ENCODE results near the gene BDNF.
"Not testable (repeated sequence)": the region's sequence is repeated elsewhere in the genome, so short reads cannot be mapped to it uniquely, and the experiment has no call there.

BDNF gene

DNA sequence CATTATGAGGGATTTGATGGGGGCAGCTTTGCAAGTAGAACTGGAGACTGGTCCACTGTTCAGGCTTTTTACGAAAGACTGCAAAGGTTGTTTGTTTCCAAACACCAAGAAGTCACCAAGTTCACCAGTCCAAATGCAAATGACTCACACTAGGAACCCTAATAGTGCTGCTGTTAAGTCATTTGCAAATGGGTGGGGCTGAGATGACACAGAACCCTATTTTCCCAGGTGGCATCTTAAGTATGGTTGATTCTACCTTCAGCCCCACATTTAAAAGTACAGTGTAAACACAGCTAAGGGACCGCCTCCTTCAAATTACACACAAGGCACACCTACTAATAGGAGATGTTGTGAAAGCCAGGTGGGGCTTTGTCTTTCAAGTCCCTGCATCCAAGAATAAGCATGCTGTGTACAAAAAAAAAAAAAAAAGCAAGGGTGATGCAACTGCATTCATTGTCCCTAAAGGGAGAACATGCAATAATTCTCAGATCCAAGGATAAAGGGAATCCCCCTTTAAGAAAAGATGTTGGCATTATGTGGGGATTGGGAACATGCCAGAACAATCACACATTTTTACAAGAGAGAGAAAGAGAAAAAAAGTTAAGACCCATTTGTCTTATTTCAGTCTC lies 27.3 kb downstream of the BDNF start:
- no peak for DNase-seq (ENCODE audit: low read depth in 2 of 3, low spot score in 1 of 3)

GRCh38 chr11:27665508-27666101 lies 34.6 kb downstream of the BDNF start:
- not testable (repeated sequence) for DNase-seq (ENCODE audit: low read depth in 2 of 3, low spot score in 1 of 3)

GRCh38 chr11:27663326-27663725 lies 36.9 kb downstream of the BDNF start:
- DNase-seq (ENCODE audit: low read depth in 2 of 3, low spot score in 1 of 3) = no peak

DNA sequence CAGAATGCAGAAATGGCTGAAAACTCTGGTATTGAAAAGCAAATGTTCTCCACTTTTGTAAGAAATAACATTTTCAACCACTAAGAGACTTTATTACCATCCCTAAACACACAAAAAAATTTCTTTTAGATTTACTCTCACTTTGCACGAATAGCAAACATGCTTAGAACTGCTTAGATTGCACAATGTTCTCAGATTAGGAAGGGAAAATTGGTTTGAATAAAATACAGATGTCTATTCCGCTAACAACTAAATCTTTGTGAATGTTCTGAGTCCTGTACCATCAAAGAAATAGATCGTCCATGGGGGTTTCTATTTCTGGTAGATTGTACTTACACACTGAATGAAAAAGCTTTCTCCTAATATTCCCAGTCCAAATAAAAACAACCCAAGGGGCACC lies 40.1 kb downstream of the BDNF start:
- DNase-seq (ENCODE audit: low read depth in 2 of 3, low spot score in 1 of 3) = no peak

GRCh38 chr11:27658535-27659236 lies 41.6 kb downstream of the BDNF start:
- no peak for DNase-seq (ENCODE audit: low read depth in 2 of 3, low spot score in 1 of 3)

DNA sequence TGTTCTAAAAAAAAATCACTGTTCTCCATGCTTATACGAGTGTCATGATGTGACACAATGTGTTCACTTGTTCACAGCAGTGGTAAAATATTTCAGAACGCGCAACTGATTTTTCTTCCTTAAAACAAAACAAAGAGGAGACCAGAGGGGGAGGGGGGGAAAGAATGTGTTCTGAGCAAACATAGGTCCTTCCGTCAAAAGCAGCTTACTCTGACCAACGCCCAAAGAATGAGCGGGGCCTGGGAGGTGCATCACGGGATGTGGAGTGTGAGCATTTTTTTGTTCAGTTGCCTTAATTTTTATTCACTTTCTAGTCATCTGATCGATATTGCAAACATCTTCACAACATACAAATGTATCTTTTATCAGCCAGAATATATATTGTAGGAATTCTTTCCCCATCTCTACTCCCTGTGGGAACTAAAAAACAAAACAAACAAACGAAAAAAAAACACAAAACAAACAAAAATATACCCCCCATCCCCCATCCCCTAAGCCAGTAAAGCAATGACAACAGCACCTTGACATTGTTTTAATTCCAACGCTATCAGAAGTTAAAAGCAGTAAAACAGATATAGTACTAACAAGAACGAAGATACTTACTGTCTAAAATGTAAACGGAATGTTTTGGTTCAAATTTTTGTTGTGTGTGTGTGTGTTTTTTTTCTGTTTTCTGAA lies 43.3 kb downstream of the BDNF start:
- no peak for DNase-seq (ENCODE audit: low read depth in 2 of 3, low spot score in 1 of 3)

DNA sequence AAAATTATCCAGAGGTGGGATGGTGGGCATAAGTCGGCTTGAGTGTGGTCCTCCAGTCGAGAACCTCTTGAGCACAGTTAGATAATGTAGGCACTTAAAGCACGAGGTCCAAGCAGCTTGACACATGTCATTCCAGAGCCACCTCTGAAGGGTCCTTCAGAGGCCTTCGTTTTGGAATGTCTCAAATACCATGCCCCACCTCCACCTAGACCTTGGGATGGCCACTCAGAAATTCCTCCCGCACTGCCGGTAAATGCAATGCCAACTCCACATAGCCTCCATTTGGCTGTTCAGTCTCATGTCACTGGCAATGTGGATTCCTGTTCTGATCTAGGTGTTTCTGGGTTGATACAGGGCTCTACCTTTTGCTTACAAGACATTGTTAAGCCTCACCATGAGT lies 43.9 kb downstream of the BDNF start:
- no peak for DNase-seq (ENCODE audit: low read depth in 2 of 3, low spot score in 1 of 3)

DNA sequence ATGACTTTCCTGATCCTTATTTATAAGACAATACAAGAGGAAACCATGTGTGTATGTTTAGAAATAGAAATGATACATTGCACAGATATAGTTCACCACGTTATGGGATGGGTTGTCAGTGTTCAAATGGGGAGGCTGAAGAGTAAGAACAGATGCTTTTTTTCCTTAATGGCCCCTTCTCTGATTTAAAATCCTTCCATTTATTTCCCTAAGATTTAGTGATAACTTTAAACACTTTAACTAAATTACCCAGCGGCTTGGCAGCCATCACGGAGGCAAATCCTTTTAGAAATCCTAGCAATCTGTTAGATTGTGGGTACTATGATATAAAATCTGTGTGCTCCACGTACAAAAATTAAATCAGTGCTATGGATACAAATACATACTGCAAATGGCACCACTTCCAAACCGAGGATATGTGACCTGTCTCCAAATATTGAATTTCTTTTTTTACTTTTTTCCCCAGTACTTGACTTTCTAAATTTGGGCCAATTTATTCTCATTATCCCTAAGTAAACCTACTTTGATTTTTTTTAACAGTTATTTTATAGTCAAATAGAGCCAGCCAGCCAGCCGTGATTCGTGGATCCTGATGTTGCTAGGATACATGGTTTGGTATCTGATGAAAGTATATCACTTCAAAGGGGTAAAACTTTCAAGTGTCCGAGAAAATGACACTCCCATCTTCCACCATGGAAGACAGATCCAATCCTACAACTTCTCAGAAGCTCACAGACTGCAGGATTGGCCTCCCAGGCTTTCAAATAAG lies 46.1 kb downstream of the BDNF start:
- no peak for DNase-seq (ENCODE audit: low read depth in 2 of 3, low spot score in 1 of 3)

GRCh38 chr11:27651711-27652110 lies 48.5 kb downstream of the BDNF start:
- no peak for DNase-seq (ENCODE audit: low read depth in 2 of 3, low spot score in 1 of 3)

DNA sequence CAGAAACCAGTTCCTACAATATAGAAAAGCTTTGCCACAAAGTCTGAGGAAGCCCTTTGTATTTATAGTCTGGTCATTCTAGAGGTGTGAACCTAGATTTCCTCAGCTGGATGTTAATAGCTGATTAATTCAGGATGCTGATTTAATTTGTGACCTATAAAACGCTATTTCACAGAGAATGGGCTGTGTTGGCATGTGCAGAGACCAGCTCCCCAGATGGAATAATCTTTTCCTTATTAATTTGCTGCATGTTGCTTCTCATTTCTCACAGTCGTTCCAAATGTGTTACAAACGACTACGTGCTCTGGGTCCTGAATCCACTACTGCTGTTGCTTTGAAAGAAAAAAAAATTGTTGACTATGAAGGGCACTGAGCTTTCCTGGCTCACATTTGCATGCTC lies 49.3 kb downstream of the BDNF start:
- no peak for DNase-seq (ENCODE audit: low read depth in 2 of 3, low spot score in 1 of 3)

DNA sequence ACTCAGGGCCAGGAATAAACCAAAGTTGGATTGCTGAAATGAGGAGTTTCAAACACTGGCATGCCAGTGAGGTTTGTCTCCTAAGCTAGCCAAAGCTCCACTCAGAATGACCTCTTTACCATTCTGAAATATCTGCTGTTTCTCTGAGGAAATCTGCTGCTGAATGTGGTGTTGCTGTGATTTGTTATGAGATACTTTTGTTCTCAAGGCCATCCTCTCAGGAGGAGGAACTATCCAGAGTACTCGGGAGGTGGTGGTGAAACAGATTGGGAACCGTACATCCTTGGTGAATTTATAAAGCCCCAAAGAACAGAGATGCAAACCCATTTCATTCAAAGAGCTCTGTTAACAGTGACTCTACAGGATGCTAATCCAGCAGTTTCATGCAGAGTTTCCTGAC lies 50.5 kb downstream of the BDNF start:
- no peak for DNase-seq (ENCODE audit: low read depth in 2 of 3, low spot score in 1 of 3)

DNA sequence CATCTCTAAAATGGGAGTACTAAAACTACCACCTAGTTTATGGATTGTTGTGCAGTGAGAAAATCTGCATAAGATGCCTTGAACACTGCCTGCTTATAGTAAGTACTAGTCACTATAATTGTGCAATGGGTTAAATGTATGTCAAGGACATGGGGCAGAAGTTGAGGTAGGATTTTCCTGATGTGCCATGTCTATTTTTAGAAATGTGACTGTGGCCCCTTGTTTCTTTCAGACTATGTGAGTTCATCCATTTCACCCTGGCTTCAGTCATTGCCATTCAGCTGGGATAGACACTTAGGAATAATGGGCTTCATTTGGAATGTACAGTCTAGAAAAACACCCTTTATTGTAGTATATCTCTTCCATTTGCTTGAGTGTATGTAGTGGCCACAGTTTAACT lies 51.4 kb downstream of the BDNF start:
- DNase-seq (ENCODE audit: low read depth in 2 of 3, low spot score in 1 of 3) = no peak

- no peak for DNase-seq (ENCODE audit: low read depth in 2 of 3, low spot score in 1 of 3)
Measured at GRCh38 chr11:27646051-27646818, 54.0 kb downstream of the BDNF start.

DNA sequence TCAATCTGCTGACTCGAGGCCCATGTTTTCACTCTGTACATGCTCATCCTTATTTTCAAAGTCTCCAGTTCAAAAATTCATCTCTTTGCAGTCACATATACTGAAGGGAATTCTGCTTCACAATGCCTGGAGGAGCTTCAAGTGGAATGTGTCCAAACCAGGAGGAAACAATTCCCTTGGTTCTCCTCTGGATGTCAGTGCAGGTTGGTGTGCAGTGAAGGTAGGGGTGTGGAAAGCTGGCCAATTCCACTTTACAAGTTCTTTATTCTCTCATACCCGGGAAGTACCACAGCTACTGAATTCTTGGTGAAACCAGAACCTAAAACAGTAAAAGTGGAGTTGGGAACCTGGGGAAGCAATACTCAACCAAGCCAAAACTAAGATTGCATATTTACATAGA lies 57.3 kb downstream of the BDNF start:
- DNase-seq (ENCODE audit: low read depth in 2 of 3, low spot score in 1 of 3) = no peak

DNA sequence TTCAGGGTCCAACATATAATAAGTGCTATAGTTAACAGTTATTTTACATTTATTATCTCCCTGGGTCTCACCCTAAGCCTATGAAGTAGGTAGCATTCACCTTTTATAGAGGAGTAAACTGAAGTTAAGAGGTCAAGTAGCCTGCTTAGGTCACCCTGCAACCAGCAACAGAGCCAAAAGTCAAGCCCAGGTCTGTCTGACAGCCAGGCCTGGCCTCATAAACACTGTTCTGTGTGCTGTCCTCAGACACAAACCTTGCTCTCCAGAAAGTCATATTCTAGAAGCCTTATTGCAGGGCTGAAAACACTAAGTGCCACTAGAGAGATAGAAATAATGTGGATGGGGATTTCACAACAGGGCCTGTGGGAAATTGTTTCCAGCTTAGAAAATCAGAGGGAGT lies 59.3 kb downstream of the BDNF start:
- no peak for DNase-seq (ENCODE audit: low read depth in 2 of 3, low spot score in 1 of 3)

- DNase-seq (ENCODE audit: low read depth in 2 of 3, low spot score in 1 of 3) = no peak
Measured at GRCh38 chr11:27635567-27636037, 64.7 kb downstream of the BDNF start.

- not testable (repeated sequence) for DNase-seq (ENCODE audit: low read depth in 2 of 3, low spot score in 1 of 3)
Measured at GRCh38 chr11:27634776-27635175, 65.5 kb downstream of the BDNF start.

- DNase-seq (ENCODE audit: low read depth in 2 of 3, low spot score in 1 of 3) = not testable (repeated sequence)
Measured at GRCh38 chr11:27634282-27634681, 66.0 kb downstream of the BDNF start.

DNA sequence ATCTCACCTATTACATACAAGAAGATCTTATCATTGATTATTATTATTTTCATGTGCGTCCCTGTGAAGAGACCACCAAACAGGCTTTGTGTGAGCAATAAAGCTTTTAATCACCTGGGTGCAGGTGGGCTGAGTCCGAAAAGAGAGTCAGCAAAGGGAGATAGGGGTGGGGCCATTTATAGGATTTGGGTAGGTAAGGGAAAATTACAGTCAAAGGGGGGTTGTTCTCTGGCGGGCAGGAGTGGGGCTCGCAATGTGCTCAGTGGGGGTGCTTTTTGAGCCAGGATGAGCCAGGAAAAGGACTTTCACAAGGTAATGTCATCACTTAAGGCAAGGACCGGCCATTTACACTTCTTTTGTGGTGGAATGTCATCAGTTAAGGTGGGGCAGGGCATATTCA lies 71.2 kb downstream of the BDNF start:
- DNase-seq (ENCODE audit: low read depth in 2 of 3, low spot score in 1 of 3) = not testable (repeated sequence)

DNA sequence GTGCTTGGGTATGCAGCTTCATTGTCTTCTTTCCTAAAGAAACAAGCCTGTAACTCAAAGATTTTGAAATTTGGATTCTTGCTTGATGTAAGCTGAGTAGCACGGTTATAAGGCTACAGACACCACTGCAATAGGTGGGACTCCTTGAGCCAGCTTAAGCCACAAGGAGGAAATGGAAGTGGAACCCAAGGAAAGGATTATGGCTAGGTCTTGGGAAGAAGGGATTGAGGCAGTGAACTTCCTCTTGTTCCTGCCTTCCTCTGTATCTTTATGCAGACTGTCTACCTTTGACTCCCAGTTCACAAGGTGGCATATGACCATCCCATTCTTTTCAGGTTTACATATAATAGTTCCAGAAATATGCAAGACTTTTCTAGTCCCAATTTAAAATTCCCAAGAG lies 72.3 kb downstream of the BDNF start:
- DNase-seq (ENCODE audit: low read depth in 2 of 3, low spot score in 1 of 3) = no peak
